GM18519 (cell line): ENCODE results near the gene NCK1.
"Not testable (repeated sequence)": the region's sequence is repeated elsewhere in the genome, so short reads cannot be mapped to it uniquely, and the experiment has no call there.

Source experiments
- ATAC-seq: cut with Tn5 transposase; IDR thresholded peaks from one replicate; pipeline ENCODE4 v1.9.1; 2021; ENCODE audit warnings: mild to moderate bottlenecking, moderate library complexity; ENCODE audit not compliant: unreplicated experiment, low FRiP score

NCK1 gene

DNA sequence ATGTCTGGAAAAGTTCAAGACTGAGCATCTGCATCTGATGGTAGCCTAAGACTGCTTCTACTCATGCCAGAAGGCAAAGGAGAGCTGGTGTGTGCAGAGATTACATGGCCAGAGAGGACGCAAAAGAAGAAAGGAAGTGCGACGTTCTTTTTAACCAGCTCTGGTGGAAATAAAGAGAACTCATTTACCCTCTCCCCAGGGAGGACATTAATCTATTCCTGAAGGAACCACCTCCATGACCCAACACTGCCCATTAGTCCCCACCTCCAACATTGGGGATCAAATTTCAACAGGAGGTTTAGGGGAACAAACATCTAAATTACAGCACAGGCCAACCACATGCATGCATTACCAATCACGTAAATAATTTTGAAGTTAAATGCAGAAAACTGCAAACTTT lies 1.5 kb upstream of the NCK1 start:
- ATAC-seq, result no peak

DNA sequence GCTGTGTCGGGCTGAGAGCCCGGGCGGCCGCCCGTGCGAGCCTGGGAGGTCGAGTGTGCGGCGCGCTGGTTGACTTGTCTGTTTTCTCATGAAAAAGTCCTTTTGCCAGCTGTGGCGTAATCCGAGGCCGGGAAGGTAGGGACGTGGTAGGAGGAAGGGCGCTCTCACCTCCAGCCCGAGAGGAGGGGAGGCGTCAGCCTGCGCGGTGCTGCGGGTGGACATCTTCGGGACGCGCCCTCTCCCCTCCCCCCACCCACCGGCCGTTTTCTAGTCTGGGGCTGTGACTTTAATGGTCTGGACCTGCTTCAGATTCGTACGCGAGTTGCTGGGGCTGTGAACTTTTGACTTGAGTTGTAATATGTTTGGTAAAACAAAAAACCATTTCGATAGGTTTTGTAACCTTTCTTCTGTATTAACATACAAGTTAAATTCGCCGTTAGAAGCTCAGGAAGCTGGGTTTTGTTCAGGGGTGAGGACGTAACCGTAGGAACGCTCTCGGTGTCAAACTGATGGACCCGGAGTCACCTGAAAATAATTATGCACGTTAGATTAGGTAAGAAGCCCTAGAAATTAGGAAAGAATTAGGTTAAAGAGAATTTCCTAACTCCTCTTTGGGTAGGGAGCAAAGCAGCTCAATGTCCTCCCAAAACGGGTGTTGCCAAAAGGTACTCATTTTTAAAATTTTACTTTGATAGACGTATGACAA lies 762 bp downstream of the NCK1 start:
- ATAC-seq, result no peak

DNA sequence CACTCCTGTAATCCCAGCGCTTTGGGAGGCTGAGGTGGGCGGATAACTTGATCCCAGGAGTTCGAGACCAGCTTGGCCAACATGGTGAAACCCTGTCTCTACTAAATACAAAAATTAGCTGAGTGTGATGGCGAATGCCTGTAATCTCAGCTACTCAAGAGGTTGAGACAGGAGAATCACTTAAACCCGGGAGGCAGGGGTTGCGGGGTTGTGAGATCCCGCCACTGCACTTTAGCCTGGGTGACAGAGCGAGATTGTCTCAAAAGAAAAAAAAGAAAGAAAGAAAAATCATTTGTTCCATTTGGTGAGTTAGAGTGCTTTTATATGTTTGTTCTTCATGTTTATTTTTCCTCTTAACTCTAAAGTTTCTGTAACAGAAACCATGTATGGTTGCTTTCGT lies 7.3 kb downstream of the NCK1 start:
- ATAC-seq, result no peak

DNA sequence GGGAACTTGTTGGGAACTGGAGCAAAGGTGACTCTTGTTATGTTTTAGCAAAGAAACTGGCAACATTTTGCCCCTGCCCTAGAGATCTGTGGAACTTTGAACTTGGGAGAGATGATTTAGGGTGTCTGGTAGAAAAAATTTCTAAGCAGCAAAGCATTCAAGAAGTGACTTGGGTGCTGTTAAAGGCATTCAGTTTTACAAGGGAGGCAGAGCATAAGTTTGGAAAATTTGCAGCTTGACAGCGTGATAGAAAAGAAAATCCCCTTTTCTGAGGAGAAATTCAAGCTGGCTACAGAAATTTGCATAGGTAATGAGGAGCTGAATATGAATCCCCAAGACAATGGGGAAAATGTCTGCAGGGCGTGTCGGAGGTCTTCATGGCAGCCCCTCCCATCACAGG lies 10.2 kb downstream of the NCK1 start:
- not testable (repeated sequence) for ATAC-seq

DNA sequence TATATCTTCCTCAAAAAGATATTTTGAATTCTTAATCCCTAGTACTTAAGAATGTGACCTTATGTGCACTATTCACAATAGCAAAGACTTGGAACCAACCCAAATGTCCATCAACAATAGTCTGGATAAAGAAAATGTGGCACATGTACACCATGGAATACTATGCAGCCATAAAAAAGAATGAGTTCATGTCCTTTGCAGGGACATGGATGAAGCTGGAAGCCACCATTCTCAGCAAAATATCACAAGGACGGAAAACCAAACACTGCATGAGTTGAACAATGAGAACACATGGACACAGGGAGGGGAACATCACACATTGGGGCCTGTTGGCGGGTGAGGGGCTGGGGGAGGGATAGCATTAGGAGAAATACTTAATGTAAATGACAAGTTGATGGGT lies 17.5 kb downstream of the NCK1 start:
- not testable (repeated sequence) for ATAC-seq

DNA sequence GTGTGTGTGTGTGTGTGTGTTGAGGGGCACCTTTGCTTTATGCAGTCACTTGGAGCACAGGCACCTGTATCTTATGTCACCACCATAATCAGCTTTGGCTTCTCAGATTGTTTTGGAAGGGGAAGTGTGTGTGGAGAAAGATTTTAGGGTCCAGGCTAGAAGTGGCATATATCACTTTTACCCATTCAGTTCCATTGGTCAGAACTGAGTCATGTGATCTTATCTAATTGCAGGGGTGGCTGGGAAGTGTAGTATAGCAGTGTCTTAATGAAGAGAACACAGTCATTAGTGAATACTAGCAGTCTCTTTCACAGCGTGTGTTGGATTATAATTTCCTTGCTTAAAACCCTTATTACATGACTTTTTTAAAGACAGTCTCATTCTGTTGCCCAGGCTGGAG lies 20.6 kb downstream of the NCK1 start:
- no peak for ATAC-seq

DNA sequence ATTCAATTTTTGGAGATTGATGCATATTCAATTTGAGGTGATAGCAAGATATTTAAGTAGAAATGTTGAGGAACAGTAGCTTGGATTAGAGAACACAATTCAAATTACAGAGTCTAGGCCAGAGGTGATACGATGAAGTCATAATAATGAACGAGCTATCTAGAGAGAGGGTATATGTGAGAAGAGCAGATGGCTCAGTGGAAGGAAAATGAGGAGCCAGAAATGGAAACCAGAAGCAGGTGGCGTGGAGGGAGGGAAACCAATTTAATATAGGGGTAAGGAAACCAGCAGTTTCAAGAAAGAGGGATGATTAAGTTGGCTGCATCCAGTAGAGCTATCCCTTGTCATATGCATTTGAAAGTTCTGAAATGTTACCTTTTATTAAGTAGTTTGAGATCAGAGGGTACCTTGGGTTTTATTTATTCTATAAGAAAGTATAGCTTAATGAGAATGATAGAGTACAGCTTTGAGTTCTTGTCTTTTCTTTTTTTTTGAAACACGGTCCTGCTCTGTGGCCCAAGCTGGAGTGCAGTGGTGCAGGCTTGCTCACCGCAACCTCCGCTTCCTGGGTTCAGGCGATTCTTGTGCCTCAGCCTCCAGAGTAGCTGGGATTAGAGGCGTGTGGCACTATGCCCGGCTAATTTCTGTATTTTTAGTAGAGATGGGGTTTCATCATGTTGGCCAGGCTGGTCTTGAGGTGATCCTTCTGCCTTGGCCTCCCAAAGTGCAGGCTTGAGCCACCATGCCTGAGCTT lies 22.1 kb downstream of the NCK1 start:
- ATAC-seq, result no peak

GRCh38 chr3:136885357-136886213 lies 23.6 kb downstream of the NCK1 start:
- no peak for ATAC-seq

DNA sequence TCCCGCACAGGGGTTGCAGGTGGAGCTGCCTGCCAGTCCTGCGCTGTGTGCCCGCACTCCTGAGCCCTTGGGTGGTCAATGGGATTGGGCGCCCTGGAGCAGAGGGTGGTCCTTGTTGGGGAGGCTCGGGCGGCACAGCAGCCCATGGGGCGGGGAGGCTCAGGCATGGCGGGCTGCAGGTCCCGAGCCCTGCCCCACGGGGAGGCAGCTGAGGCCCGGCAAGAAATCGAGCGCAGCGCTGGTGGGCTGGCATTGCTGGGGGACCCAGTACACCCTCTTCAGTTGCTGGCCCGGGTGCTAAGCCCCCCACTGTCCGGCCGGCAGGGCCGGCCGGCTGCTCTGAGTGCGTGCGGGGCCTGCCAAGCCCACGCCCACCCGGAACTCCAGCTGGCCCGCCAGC lies 27.9 kb downstream of the NCK1 start:
- no peak for ATAC-seq

- ATAC-seq, result no peak
Observed at GRCh38 chr3:136891934-136892855, 30.2 kb downstream of the NCK1 start.

DNA sequence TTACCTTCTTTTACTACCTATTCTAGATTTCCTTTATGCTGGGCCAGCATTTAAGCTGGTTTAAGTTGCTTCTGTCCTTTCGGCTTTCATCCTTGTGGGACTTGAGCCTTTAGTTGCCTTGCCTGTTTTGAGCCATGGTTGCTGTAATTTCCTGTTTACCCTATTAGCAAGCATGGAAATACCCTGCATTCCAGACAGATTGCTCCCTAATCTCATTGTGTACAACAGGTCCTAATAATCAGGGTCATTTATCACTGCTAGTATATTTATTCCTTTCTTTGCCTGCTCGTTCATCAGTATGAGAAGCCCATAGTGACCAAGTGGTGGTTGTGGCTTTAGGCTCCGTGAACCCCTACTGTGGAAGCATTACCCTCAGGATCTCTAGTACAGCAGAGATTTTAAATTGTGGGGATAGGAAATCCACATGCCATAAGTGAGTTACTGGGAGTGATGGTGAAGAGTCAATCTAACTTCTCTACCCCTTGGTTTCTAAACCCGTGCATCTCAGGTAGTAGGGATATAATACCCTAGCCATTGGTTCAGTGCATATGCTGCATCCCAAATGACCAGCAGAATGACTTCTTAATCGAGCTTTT lies 31.9 kb downstream of the NCK1 start:
- no peak for ATAC-seq

- not testable (repeated sequence) for ATAC-seq
Observed at GRCh38 chr3:136897171-136897570, 35.2 kb downstream of the NCK1 start.

- no peak for ATAC-seq
Observed at GRCh38 chr3:136898549-136898948, 36.5 kb downstream of the NCK1 start.

DNA sequence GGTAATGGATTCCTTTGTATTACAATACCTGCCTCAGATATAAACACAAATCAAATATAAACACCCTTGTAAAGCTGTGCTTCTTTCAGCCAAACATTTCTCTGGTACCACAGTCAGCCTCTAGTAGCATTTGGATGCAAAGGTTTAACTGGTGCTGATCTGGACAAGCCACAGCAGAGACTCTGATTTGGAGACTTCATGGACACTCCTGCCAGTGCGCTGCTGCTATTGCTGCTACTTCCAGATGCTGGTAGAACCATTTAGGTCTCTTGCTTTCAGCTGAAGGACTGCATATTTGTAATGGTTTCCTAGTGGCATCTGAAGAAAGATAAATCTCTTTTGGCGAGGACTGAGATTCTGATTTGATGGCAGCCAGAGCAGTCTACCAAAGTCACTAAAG lies 36.9 kb downstream of the NCK1 start:
- ATAC-seq, result no peak

- no peak for ATAC-seq
Observed at GRCh38 chr3:136899622-136900158, 37.7 kb downstream of the NCK1 start.

DNA sequence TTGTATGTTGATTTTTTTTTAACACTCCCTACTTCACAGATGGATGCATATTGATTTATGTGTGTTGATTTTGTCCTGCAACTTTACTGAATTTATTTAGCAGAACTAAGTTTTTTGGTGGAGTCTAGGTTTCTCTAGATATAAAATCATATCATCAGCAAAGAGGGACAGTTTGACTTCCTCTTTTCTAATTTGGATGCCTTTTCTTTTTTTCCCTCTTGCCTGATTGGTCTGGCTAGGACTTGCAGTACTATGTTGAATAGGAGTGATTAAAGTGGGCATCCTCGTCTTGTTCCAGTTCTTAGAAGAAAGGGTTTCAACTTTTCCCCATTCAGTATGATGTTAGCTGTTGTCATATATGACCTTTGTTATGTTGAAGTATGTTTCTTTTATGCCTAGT lies 38.7 kb downstream of the NCK1 start:
- not testable (repeated sequence) for ATAC-seq

- no peak for ATAC-seq
Observed at GRCh38 chr3:136901391-136901790, 39.4 kb downstream of the NCK1 start.

GRCh38 chr3:136902530-136902929 lies 40.5 kb downstream of the NCK1 start:
- not testable (repeated sequence) for ATAC-seq

DNA sequence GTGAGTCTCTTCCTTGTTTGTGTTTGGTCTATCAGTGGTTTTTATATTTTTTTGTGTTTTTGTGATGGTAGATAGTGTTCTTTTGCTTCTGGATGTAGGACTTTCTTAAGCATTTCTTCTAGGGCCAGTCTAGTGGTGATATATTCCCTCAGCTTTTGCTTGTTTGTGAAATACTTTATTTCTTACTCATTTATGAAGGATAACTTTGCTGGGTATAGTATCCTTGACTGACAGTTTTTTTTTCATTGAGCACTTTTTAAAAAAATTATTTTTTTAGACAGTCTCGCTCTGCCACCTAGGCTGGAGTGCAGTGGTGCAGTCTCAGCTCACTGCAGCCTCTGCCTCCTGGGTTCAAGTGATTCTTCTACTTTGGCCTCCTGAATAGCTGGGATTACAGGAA lies 41.9 kb downstream of the NCK1 start:
- no peak for ATAC-seq

DNA sequence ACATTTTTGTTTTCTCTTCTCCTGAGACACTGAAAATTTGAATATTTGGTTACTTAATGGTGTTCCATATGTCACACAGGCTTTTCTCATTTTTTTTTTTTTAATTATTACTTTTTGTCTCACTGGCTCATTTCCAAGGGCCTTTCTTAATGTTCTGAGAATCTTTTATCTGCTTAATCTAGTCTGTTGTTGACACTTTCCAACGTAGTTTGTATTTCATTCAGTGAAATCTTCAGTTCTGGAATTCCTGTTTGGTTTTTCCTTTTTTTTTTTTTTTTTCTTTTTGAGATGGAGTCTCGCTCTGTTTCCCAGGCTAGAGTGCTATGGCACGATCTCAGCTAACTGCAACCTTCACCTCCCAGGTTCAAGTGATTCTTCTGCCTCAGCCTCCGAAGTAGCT lies 42.7 kb downstream of the NCK1 start:
- no peak for ATAC-seq
